Measurements from ENCODE around the gene BTN2A1.
"Not testable (repeated sequence)": the region's sequence is repeated elsewhere in the genome, so short reads cannot be mapped to it uniquely, and the experiment has no call there.

Gene BTN2A1

GRCh38 chr6:26489996-26490964 is 32.5 kb downstream of the BTN2A1 start:
- no peak overlapping the region for H3K4me3 ChIP-seq (ENCODE audit: low read length)
- no peaks in the 10 kb centered on the region for H3K9me3 ChIP-seq (ENCODE audit: control insufficient read depth, low read length)
- H3K9ac ChIP-seq (ENCODE audit: low read length), result no peak overlapping the region
- no peaks in the 10 kb centered on the region for H3K27me3 ChIP-seq (ENCODE audit: control insufficient read depth, insufficient read depth, low read length)
- no peaks in the 10 kb centered on the region for H3K36me3 ChIP-seq (ENCODE audit: control insufficient read depth, insufficient read depth, low read length)
- H3K4me1 ChIP-seq (ENCODE audit: control insufficient read depth, insufficient read depth, low read length), result peaks cover 11% of the 10 kb centered on the region

- Histone ChIP-seq H3K9me3 (ENCODE audit: control insufficient read depth, low read length) (no peaks in the 10 kb centered on the region), H3K4me3 (ENCODE audit: low read length) (no peak overlapping the region), H3K36me3 (ENCODE audit: control insufficient read depth, insufficient read depth, low read length) (no peaks in the 10 kb centered on the region), H3K27me3 (ENCODE audit: control insufficient read depth, insufficient read depth, low read length) (no peaks in the 10 kb centered on the region), H3K4me1 (ENCODE audit: control insufficient read depth, insufficient read depth, low read length) (peaks cover 11% of the 10 kb centered on the region), H3K9ac (ENCODE audit: low read length) (no peak overlapping the region)
Observed at GRCh38 chr6:26491604-26492003, 33.8 kb downstream of the BTN2A1 start.

- Histone ChIP-seq H3K4me3 (ENCODE audit: low read length) (no peak overlapping the region), H3K4me1 (ENCODE audit: control insufficient read depth, insufficient read depth, low read length) (peaks cover 11% of the 10 kb centered on the region), H3K9me3 (ENCODE audit: control insufficient read depth, low read length) (no peaks in the 10 kb centered on the region), H3K27me3 (ENCODE audit: control insufficient read depth, insufficient read depth, low read length) (no peaks in the 10 kb centered on the region), H3K36me3 (ENCODE audit: control insufficient read depth, insufficient read depth, low read length) (no peaks in the 10 kb centered on the region), H3K9ac (ENCODE audit: low read length) (no peak overlapping the region)
Observed at GRCh38 chr6:26493258-26493657, 35.5 kb downstream of the BTN2A1 start.

- no peaks in the 10 kb centered on the region for H3K27me3 ChIP-seq (ENCODE audit: control insufficient read depth, insufficient read depth, low read length)
- no peaks in the 10 kb centered on the region for H3K9me3 ChIP-seq (ENCODE audit: control insufficient read depth, low read length)
- H3K4me1 ChIP-seq (ENCODE audit: control insufficient read depth, insufficient read depth, low read length), result peaks cover 11% of the 10 kb centered on the region
- H3K9ac ChIP-seq (ENCODE audit: low read length), result no peak overlapping the region
- no peak overlapping the region for H3K4me3 ChIP-seq (ENCODE audit: low read length)
- H3K36me3 ChIP-seq (ENCODE audit: control insufficient read depth, insufficient read depth, low read length), result no peaks in the 10 kb centered on the region
Observed at GRCh38 chr6:26494117-26494516, 36.4 kb downstream of the BTN2A1 start.

- no peaks in the 10 kb centered on the region for H3K9me3 ChIP-seq (ENCODE audit: control insufficient read depth, low read length)
- H3K36me3 ChIP-seq (ENCODE audit: control insufficient read depth, insufficient read depth, low read length), result no peaks in the 10 kb centered on the region
- peaks cover 3% of the 10 kb centered on the region for H3K4me1 ChIP-seq (ENCODE audit: control insufficient read depth, insufficient read depth, low read length)
- no peak overlapping the region for H3K9ac ChIP-seq (ENCODE audit: low read length)
- H3K27me3 ChIP-seq (ENCODE audit: control insufficient read depth, insufficient read depth, low read length), result peaks cover 2% of the 10 kb centered on the region
- H3K4me3 ChIP-seq (ENCODE audit: low read length), result no peak overlapping the region
Observed at GRCh38 chr6:26495281-26495680, 37.5 kb downstream of the BTN2A1 start.

- Histone ChIP-seq H3K27me3 (ENCODE audit: control insufficient read depth, insufficient read depth, low read length) (peaks cover 26% of the 10 kb centered on the region), H3K9ac (ENCODE audit: low read length) (no peak overlapping the region), H3K4me3 (ENCODE audit: low read length) (no peak overlapping the region), H3K9me3 (ENCODE audit: control insufficient read depth, low read length) (no peaks in the 10 kb centered on the region), H3K4me1 (ENCODE audit: control insufficient read depth, insufficient read depth, low read length) (peaks cover 13% of the 10 kb centered on the region), H3K36me3 (ENCODE audit: control insufficient read depth, insufficient read depth, low read length) (no peaks in the 10 kb centered on the region)
Observed at GRCh38 chr6:26497610-26498009, 39.9 kb downstream of the BTN2A1 start.

GRCh38 chr6:26500102-26500501 is 42.3 kb downstream of the BTN2A1 start, which contains the start of gene BTN1A1:
TSS of gene BTN1A1 (plus strand) at chr6:26500303. CDS start at chr6:26501287, 984 bp downstream.
- H3K4me1 ChIP-seq (ENCODE audit: control insufficient read depth, insufficient read depth, low read length), result peaks cover 13% of the 10 kb centered on the region
- H3K4me3 ChIP-seq (ENCODE audit: low read length), result no peak within 1 kb of the TSS
- H3K9me3 ChIP-seq (ENCODE audit: control insufficient read depth, low read length), result no peaks in the 10 kb centered on the region

GRCh38 chr6:26501482-26501986 is 43.8 kb downstream of the BTN2A1 start:
- no peaks in the 10 kb centered on the region for H3K9me3 ChIP-seq (ENCODE audit: control insufficient read depth, low read length)
- H3K4me3 ChIP-seq (ENCODE audit: low read length), result no peak overlapping the region
- H3K27me3 ChIP-seq (ENCODE audit: control insufficient read depth, insufficient read depth, low read length), result peaks cover 32% of the 10 kb centered on the region
- no peaks in the 10 kb centered on the region for H3K36me3 ChIP-seq (ENCODE audit: control insufficient read depth, insufficient read depth, low read length)
- H3K4me1 ChIP-seq (ENCODE audit: control insufficient read depth, insufficient read depth, low read length), result peaks cover 13% of the 10 kb centered on the region
- H3K9ac ChIP-seq (ENCODE audit: low read length), result no peak overlapping the region

More at GRCh38 chr6:26500102-26500501, 42.3 kb downstream of the BTN2A1 start, which contains the start of gene BTN1A1:
- Histone ChIP-seq H3K27me3 (ENCODE audit: control insufficient read depth, insufficient read depth, low read length) (peaks cover 32% of the 10 kb centered on the region), H3K36me3 (ENCODE audit: control insufficient read depth, insufficient read depth, low read length) (no peaks in the 10 kb centered on the region), H3K9ac (ENCODE audit: low read length) (no peak within 1 kb of the TSS)

- Histone ChIP-seq H3K36me3 (ENCODE audit: control insufficient read depth, insufficient read depth, low read length) (no peaks in the 10 kb centered on the region), H3K4me3 (ENCODE audit: low read length) (no peak overlapping the region), H3K9me3 (ENCODE audit: control insufficient read depth, low read length) (no peaks in the 10 kb centered on the region), H3K4me1 (ENCODE audit: control insufficient read depth, insufficient read depth, low read length) (peaks cover 13% of the 10 kb centered on the region), H3K27me3 (ENCODE audit: control insufficient read depth, insufficient read depth, low read length) (peaks cover 32% of the 10 kb centered on the region), H3K9ac (ENCODE audit: low read length) (no peak overlapping the region)
Observed at GRCh38 chr6:26502165-26502564, 44.4 kb downstream of the BTN2A1 start.

GRCh38 chr6:26502626-26503025 is 44.9 kb downstream of the BTN2A1 start:
- Histone ChIP-seq H3K4me3 (ENCODE audit: low read length) (no peak overlapping the region), H3K27me3 (ENCODE audit: control insufficient read depth, insufficient read depth, low read length) (peaks cover 32% of the 10 kb centered on the region), H3K4me1 (ENCODE audit: control insufficient read depth, insufficient read depth, low read length) (peaks cover 13% of the 10 kb centered on the region), H3K36me3 (ENCODE audit: control insufficient read depth, insufficient read depth, low read length) (no peaks in the 10 kb centered on the region), H3K9ac (ENCODE audit: low read length) (no peak overlapping the region), H3K9me3 (ENCODE audit: control insufficient read depth, low read length) (no peaks in the 10 kb centered on the region)

- peaks cover 6% of the 10 kb centered on the region for H3K27me3 ChIP-seq (ENCODE audit: control insufficient read depth, insufficient read depth, low read length)
- H3K4me3 ChIP-seq (ENCODE audit: low read length), result no peak overlapping the region
- H3K36me3 ChIP-seq (ENCODE audit: control insufficient read depth, insufficient read depth, low read length), result no peaks in the 10 kb centered on the region
Observed at GRCh38 chr6:26507658-26508057, 49.9 kb downstream of the BTN2A1 start.

GRCh38 chr6:26511033-26511432 is 53.3 kb downstream of the BTN2A1 start:
- not testable (repeated sequence) for H3K9ac ChIP-seq (ENCODE audit: low read length)

More at GRCh38 chr6:26507658-26508057, 49.9 kb downstream of the BTN2A1 start:
- Histone ChIP-seq H3K9me3 (ENCODE audit: control insufficient read depth, low read length) (no peaks in the 10 kb centered on the region), H3K9ac (ENCODE audit: low read length) (no peak overlapping the region), H3K4me1 (ENCODE audit: control insufficient read depth, insufficient read depth, low read length) (no peaks in the 10 kb centered on the region)

More at GRCh38 chr6:26511033-26511432, 53.3 kb downstream of the BTN2A1 start:
- H3K9me3 ChIP-seq (ENCODE audit: control insufficient read depth, low read length); H3K4me3 ChIP-seq (ENCODE audit: low read length); H3K36me3 ChIP-seq (ENCODE audit: control insufficient read depth, insufficient read depth, low read length); H3K4me1 ChIP-seq (ENCODE audit: control insufficient read depth, insufficient read depth, low read length); H3K27me3 ChIP-seq (ENCODE audit: control insufficient read depth, insufficient read depth, low read length): not testable (repeated sequence)

Data from mucosa of stomach (tissue), 1 donor.